GM18498 (cell line): ENCODE results near the gene SRCAP.
A peak's percentile ranks its signal among the peaks of the same experiment; 100 is the strongest.

Experiments used
- ATAC-seq: cut with Tn5 transposase; IDR thresholded peaks from one replicate; pipeline ENCODE4 v1.9.1; 2021; ENCODE audit warnings: mild to moderate bottlenecking, moderate library complexity; ENCODE audit not compliant: unreplicated experiment

Gene SRCAP

GRCh38 chr16:30771726-30772125 lies 72.8 kb downstream of the SRCAP start:
- ATAC-seq = no peak

GRCh38 chr16:30773826-30774225 lies 74.9 kb downstream of the SRCAP start:
- ATAC-seq = no peak

DNA sequence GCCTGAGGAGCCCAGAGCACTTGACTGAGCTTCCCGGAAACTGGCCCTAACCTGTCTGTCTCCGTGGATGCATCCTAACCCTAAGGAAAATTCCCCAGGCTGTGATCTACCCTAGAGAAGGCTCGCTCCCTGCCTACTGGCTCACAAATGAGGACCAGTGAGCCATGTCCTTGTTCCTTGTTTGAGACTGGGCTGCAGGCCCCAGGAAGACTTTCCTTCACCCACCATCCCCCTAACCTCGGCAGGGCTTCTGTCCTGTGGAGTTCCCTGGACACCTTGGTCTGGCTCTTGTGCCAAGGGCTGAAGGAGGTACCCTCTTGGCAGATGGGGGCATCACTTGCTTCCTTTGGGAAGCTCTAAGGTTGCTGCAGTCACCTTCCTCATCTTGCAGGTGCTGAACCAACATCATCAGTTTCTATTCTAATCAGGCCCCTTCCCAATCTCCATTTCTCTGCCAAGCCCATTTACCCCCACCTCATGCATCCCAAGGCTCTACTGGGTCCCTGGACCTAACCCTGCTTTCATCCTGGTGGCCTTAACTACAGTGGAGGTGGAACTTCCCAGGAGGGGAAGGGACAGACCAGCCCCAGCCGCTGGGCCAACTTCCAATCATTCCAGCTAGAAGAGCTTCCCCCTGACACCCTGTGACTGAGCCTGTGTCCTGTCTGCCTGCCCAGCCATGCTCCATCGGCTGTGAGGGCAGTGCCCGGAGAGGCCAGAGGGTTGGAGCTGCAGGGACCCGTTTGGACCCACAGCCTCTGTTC lies 75.6 kb downstream of the SRCAP start:
- no peak for ATAC-seq

DNA sequence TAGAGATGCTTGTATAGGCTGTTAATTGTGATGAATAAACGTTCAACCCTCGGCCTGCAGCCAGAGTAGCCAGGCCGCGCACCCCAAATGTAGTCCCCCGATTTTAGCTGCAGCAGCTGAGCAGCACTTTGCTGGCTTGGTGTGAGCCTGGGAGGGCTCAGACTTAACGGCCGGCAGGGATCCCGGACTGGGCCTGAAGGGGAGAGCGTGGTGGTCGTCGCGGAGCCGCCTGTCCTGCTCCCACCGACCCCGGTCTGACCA lies 76.1 kb downstream of the SRCAP start:
- ATAC-seq = no peak

DNA sequence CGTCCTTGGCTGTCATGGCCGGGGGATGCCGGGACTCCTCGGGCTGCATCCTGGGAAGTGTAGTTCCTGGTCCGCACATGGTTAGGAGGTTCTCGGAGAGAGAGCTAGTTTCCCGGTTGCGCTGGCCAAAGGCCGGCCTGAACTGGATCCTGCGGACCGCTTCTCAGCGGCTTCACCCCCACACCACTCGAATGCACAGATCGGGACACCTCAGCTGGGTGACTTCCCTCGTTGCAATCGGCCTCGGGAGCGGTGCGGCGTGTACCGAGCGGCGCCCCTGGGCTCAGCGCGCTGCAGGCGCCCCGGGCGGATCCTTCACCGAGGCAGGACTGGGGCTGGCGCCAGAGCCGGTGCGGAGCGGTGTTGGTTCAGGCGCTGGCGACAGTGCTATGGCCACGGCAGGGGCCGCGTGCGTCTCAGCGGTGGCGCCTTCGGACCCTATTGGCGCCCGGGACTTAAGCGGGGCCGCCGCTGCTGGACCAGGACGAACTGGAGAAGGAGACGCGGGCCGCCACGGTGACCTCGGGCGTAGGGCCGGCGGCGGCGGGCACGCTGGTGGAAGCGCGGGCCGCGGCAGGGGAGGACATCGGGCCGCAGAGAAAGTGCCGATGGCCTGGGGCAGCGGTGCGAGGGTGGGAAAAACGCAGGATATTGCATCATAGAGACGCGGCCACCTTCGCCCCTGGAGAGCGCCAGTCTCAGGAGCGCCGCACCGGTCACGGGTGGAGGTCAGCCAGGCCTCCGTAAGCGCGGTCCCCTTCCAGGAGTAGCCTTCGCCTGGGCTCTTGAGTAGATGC lies 76.6 kb downstream of the SRCAP start:
- peak; percentile 62 for ATAC-seq

GRCh38 chr16:30777591-30778297 lies 78.8 kb downstream of the SRCAP start:
- no peak for ATAC-seq

DNA sequence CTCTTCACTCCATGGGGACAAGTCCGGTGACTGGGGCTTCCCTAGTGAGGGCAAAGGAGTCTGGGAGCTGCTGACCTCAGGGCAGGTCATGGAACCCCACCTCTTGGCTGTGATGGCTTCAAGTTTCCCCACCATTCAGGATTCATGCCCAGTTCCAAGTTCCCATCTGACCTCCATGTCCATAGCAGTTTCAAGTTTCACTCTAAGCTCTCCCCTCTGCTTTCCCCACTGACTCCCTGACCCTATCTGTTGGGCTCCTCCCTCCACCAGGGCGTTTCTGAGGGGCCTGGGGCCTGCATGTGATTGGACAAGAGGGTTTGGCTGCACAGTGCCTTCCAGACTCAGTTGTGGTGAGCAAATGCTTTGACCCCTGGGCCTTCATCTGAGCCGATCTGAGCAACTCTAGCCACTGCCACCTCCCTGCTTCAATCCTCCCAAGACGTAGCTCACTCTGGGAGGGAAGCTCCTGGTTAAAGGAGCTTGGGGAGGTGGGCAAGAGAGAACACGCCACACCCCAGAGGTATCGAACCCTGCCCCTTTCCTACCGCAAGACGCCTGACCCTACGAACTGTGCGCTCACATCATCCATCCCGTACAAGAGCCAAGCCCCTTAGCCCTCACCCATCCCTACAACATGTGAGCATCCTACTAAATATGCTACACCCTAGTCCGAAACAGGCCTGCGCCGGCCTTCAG lies 79.7 kb downstream of the SRCAP start:
- ATAC-seq = no peak

GRCh38 chr16:30779596-30779995 lies 80.6 kb downstream of the SRCAP start:
- no peak for ATAC-seq

DNA sequence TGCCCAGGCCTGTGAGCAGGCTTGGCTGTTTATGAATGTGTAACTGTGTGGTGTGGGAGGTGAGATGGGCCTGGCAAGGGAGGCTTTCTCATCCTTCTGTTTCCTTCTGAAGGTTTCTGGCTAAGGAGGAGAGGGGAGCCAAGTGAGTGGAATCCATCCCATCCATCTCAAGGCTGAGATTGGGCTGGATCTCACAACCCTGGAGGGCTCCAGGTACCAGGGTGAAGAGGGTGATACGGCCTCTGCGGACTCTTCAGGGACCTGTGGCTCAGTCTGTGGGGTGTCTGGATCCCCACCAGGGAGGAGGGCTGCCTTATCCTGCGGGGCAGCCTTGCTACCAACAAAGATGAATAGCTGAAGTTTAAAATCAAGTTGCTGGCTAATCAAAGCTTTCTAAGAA lies 81.0 kb downstream of the SRCAP start:
- ATAC-seq = no peak

DNA sequence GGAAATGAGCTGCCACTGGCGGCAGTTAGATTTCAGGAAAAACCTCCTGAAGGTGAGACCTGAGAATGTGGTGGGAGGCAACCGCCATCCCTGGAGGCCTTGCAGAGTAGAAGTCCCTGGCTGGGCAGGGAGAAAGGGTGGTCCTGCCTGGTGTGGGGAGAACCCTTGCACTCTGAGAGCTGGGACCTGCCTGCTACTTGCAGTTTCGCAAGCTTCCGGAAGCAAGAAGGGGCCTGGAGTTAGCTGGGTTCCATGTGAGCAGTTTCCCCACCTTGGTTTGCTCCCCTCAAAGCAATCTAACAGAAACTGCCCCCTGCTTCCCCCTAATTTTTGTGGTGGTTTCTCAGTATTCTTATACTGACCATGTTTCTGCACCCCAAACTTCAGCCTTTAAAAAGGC lies 81.6 kb downstream of the SRCAP start:
- no peak for ATAC-seq

- ATAC-seq = no peak
Measured at GRCh38 chr16:30782486-30783279, 83.7 kb downstream of the SRCAP start.

DNA sequence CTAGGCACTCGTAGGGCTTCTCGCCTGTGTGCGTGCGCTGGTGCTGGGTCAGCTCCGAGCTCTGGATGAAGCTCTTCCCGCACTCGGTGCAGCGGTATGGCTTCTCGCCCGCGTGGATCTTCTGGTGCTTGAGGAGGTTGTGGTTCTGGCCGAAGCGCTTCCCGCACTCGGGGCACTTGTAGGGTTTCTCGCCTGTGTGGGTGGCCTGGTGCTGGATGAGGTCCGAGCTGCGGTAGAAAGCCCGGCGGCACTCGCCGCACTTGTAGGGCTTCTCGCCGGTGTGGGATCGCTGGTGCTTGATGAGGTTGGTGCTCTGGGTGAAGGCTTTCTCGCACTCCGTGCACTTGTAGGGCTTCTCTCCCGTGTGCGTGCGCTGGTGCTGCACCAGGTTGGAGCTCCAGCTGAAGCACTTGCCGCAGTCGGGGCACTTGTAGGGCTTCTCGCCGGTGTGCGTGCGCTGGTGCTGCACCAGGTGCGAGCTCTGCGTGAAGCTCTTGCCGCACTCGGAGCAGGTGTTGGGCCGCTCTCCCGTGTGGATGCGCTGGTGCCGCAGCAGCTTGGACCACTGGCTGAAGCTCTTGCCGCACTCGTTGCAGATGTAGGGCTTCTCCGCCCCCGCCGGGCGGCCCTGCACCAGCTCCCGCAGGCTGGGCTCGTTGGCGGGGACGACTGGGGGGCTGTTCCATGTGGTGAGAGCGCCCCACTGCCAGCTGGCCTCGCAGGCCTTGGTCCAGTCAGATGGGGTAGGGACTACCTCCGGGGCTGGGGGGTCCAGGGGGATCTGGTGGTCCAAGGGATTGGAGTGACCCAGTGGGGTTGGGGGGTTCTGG lies 84.5 kb downstream of the SRCAP start:
- no peak for ATAC-seq

DNA sequence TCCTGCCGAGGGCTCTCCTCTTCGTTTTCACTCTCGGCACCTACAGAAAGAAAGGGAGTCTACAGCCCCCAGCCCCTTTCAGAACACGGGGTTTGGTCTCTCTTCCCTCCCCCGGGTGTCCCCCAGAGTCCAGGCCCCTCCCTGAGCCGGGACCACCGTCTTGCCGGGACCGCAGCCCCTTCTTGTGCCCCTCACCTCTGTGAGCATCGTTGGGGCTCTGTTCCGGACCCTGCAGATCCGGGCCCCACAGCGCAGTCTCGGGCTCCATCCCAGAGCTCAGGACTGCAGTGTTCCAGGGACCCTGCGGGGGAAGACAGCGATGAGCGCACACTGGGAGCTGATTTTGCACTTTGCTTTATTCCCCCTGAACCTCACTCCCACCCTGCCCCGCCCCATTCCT lies 85.2 kb downstream of the SRCAP start:
- no peak for ATAC-seq

DNA sequence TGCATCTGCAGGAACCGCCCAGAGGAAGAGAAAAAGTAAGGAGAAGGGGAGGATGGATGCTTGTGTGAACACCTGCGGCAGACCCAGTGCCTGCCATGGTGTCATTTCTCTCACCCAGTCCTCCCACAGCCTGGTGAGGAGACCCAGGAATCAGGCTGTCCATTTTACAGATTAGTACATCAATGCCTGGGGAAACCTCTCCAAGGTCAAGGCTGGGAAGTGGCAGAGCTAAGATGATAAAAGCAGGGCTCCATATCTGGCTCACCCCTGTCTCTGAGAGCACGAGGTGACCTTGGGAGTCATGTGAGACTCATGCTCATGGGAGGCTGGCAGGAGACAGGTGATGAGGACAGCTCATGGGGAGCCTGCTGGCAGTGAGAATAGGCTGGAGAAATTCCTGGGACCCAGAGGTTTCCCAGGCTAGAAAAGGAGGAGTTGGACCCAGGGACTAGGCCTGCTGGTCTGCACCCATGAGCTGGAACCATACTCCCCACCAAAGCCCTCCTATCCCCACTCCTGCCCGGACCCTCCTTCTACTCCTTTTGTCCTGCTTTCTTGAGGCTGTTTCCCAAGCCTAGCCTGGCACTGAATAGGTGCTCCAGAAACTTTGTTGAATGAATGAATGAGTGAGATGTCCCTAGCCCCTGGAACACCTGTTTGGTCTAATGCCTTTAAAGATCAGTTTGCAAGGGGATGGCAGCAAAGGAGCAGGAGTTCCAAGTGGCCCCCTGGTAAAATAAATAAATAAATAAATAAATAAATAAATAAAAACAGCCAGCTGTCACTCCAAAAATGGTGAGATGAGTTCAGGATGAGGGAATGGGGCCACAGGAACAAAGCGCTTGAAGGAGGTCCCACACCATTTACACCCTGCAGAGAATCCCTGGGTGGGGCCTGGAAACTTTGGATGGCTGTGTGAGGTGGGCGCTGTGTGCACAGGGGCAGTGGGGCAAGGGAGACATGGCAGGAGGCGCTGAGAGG lies 86.4 kb downstream of the SRCAP start:
- ATAC-seq = no peak

- ATAC-seq = no peak
Measured at GRCh38 chr16:30786115-30786935, 87.4 kb downstream of the SRCAP start.

GRCh38 chr16:30786936-30787612 lies 88.1 kb downstream of the SRCAP start, which contains the start of gene ZNF629:
Gene ZNF629 (minus strand): TSS chr16:30787205. CDS start chr16:30784482, 2,723 bp downstream.
- no peak for ATAC-seq
